GDM1 (cell line): ENCODE data around the gene ADAMTSL3.
"Not testable (repeated sequence)": the region's sequence is repeated elsewhere in the genome, so short reads cannot be mapped to it uniquely, and the experiment has no call there.

ENCODE experiments used
- DNase-seq: peaks from one replicate; lab custom pipeline; 2025; lab: John Stamatoyannopoulos, UW

ADAMTSL3 gene

GRCh38 chr15:83697716-83698115 lies 43.8 kb downstream of the ADAMTSL3 start:
- no peak for DNase-seq

- DNase-seq: no peak
Observed at GRCh38 chr15:83698294-83698693, 44.4 kb downstream of the ADAMTSL3 start.

GRCh38 chr15:83699028-83699427 lies 45.1 kb downstream of the ADAMTSL3 start:
- no peak for DNase-seq

- no peak for DNase-seq
Observed at GRCh38 chr15:83700082-83700481, 46.2 kb downstream of the ADAMTSL3 start.

GRCh38 chr15:83702314-83702713 lies 48.4 kb downstream of the ADAMTSL3 start:
- DNase-seq: not testable (repeated sequence)

- no peak for DNase-seq
Observed at GRCh38 chr15:83708328-83708727, 54.4 kb downstream of the ADAMTSL3 start.

GRCh38 chr15:83709241-83709640 lies 55.3 kb downstream of the ADAMTSL3 start:
- no peak for DNase-seq

- no peak for DNase-seq
Observed at GRCh38 chr15:83709811-83710210, 55.9 kb downstream of the ADAMTSL3 start.

- DNase-seq: no peak
Observed at GRCh38 chr15:83710452-83710851, 56.5 kb downstream of the ADAMTSL3 start.

- no peak for DNase-seq
Observed at GRCh38 chr15:83711236-83711635, 57.3 kb downstream of the ADAMTSL3 start.

GRCh38 chr15:83713242-83713641 lies 59.3 kb downstream of the ADAMTSL3 start:
- no peak for DNase-seq

GRCh38 chr15:83714939-83715628 lies 61.2 kb downstream of the ADAMTSL3 start:
- DNase-seq: no peak

GRCh38 chr15:83716605-83717004 lies 62.7 kb downstream of the ADAMTSL3 start:
- no peak for DNase-seq

- DNase-seq: no peak
Observed at GRCh38 chr15:83717010-83717409, 63.1 kb downstream of the ADAMTSL3 start.

- no peak for DNase-seq
Observed at GRCh38 chr15:83720468-83720867, 66.5 kb downstream of the ADAMTSL3 start.

GRCh38 chr15:83721031-83721430 lies 67.1 kb downstream of the ADAMTSL3 start:
- no peak for DNase-seq

GRCh38 chr15:83721981-83722380 lies 68.1 kb downstream of the ADAMTSL3 start:
- no peak for DNase-seq

GRCh38 chr15:83723216-83723615 lies 69.3 kb downstream of the ADAMTSL3 start:
- no peak for DNase-seq

GRCh38 chr15:83732196-83732595 lies 78.3 kb downstream of the ADAMTSL3 start:
- no peak for DNase-seq

- no peak for DNase-seq
Observed at GRCh38 chr15:83732770-83733169, 78.8 kb downstream of the ADAMTSL3 start.

- no peak for DNase-seq
Observed at GRCh38 chr15:83733206-83733605, 79.3 kb downstream of the ADAMTSL3 start.

- DNase-seq: no peak
Observed at GRCh38 chr15:83733691-83734090, 79.8 kb downstream of the ADAMTSL3 start.

- no peak for DNase-seq
Observed at GRCh38 chr15:83734487-83734886, 80.6 kb downstream of the ADAMTSL3 start.

GRCh38 chr15:83739629-83740028 lies 85.7 kb downstream of the ADAMTSL3 start:
- no peak for DNase-seq
